Endothelial cell of umbilical vein (primary cell): ENCODE results near the gene CELSR2. TPM values are rescaled to one million over a fixed set of nuclear protein-coding genes. Genes with fewer than 3 reads are reported as not detected.

Source experiments
- BruUV-seq: library from RNA; stranded (reverse); fragments of 400-500 nt; replicated peaks from 2 replicates; lab custom pipeline; 2021; lab: Mats Ljungman, UMichigan
- CTCF ChIA-PET: fragments of 300-600, 350-600 bp; sonication (Branson Sonifier 250); formaldehyde crosslinking; loops from one replicate; lab custom pipeline; 2021; ENCODE audit warnings: antibody characterized with exemption, inconsistent platforms; lab: Charles Lee
- POLR2A ChIA-PET: fragments of 300-600, 350-600 bp; sonication (Branson Sonifier 250); formaldehyde crosslinking; loops from one replicate; lab custom pipeline; 2021; ENCODE audit warnings: antibody characterized with exemption, inconsistent platforms; lab: Charles Lee
- DNase-seq: peaks from one replicate; pipeline ENCODE4 v3.0.0-alpha.2; 2011; ENCODE audit warnings: low read depth, low spot score
- FAIRE-seq: peaks from 2 replicates; lab custom pipeline; 2011; peaks lifted over from hg19 to GRCh38; lab: Jason Lieb, UNC
- H2AFZ ChIP-seq: 2 replicates; pipeline ENCODE4 v1.6.0; 2012; ENCODE audit warnings: low read depth, low read length, control low read depth, inconsistent platforms
- H3K27ac ChIP-seq: 2 replicates; pipeline ENCODE4 v1.5.1; 2011; ENCODE audit warnings: low read depth, mild to moderate bottlenecking, control low read depth, low read length, moderate library complexity; ENCODE audit not compliant: insufficient read depth
- H3K27me3 ChIP-seq, 2 experiments: 2 replicates each; pipeline versions ENCODE4 v1.6.0 to v1.6.1; 2011; ENCODE audit warnings: low read length in 2 of 2, mixed read lengths in 1 of 2; ENCODE audit not compliant: control insufficient read depth in 2 of 2, insufficient read depth in 2 of 2
- H3K36me3 ChIP-seq, 2 experiments: 2 replicates in 1 of 2; 3 replicates in 1 of 2; pipeline ENCODE4 v1.5.1; 2011; ENCODE audit warnings: low read length in 2 of 2, mild to moderate bottlenecking in 1 of 2, moderate library complexity in 1 of 2; ENCODE audit not compliant: control insufficient read depth in 2 of 2, insufficient read depth in 2 of 2; ENCODE audit errors: extremely low read depth in 1 of 2
- H3K4me1 ChIP-seq: 3 replicates; pipeline ENCODE4 v1.5.1; 2011; ENCODE audit warnings: mild to moderate bottlenecking, low read length; ENCODE audit not compliant: control insufficient read depth, insufficient read depth; ENCODE audit errors: extremely low read depth
- H3K4me2 ChIP-seq: 2 replicates; pipeline ENCODE4 v1.6.1; 2011; ENCODE audit warnings: low read length, control low read depth, mixed read lengths; ENCODE audit not compliant: insufficient read depth
- H3K4me3 ChIP-seq, 3 experiments: fragments of 200-600 bp in 1 of 3; sonication (generic), shearing (Covaris generic) in 1 of 3; replicated peaks in 1 of 3; 2 replicates each; pipeline ENCODE4 v1.5.1; 2011 to 2016; ENCODE audit warnings: control low read depth in 3 of 3, low read length in 3 of 3, mild to moderate bottlenecking in 2 of 3, inconsistent platforms in 1 of 3, low read depth in 1 of 3, moderate library complexity in 1 of 3; ENCODE audit not compliant: insufficient read depth in 1 of 3
- H3K79me2 ChIP-seq: 2 replicates; pipeline ENCODE4 v1.6.0; 2012; ENCODE audit warnings: low read length, inconsistent platforms; ENCODE audit not compliant: control insufficient read depth, insufficient read depth
- H3K9ac ChIP-seq: replicated peaks from 2 replicates; pipeline ENCODE3; 2011; ENCODE audit warnings: low read length, control low read depth; ENCODE audit not compliant: insufficient read depth; ENCODE audit errors: extremely low read depth
- H3K9me1 ChIP-seq: replicated peaks from 3 replicates; pipeline ENCODE4 v1.6.0; 2011; ENCODE audit warnings: mild to moderate bottlenecking, low read length; ENCODE audit not compliant: control insufficient read depth, insufficient read depth; ENCODE audit errors: extremely low read depth
- H3K9me3 ChIP-seq: replicated peaks from 2 replicates; pipeline ENCODE4 v1.5.1; 2012; ENCODE audit warnings: low read length, inconsistent platforms; ENCODE audit not compliant: control insufficient read depth, insufficient read depth
- H4K20me1 ChIP-seq: replicated peaks from 2 replicates; pipeline ENCODE3; 2011; ENCODE audit warnings: mild to moderate bottlenecking, low read length; ENCODE audit not compliant: control insufficient read depth, insufficient read depth; ENCODE audit errors: extremely low read depth
- CTCF ChIP-seq, 2 donors: IDR thresholded peaks; 1 replicate in 1 of 2; 2 replicates in 1 of 2; pipeline ENCODE4 v1.5.1; 2011; ENCODE audit warnings: low read length in 2 of 2, mild to moderate bottlenecking in 2 of 2, moderate library complexity in 2 of 2, control low read depth in 1 of 2, inconsistent platforms in 1 of 2, low read depth in 1 of 2; ENCODE audit not compliant: insufficient read depth in 1 of 2; ENCODE audit errors: extremely low read depth in 1 of 2
- EZH2 ChIP-seq: IDR thresholded peaks from 2 replicates; pipeline ENCODE4 v1.6.1; 2012; ENCODE audit warnings: borderline replicate concordance, low read depth, mild to moderate bottlenecking, moderate library complexity, low read length, inconsistent platforms; ENCODE audit not compliant: severe bottlenecking
- JUN ChIP-seq: IDR thresholded peaks from 2 replicates; pipeline ENCODE4 v1.6.1; 2011; ENCODE audit warnings: borderline replicate concordance, low read depth; ENCODE audit not compliant: insufficient read length, insufficient read depth
- POLR2A ChIP-seq: IDR thresholded peaks from 2 replicates; pipeline ENCODE4 v1.6.1; 2012; ENCODE audit warnings: low read depth, mild to moderate bottlenecking, control low read depth, low read length
- dilution Hi-C: fragments of 300-500 bp; cut with MboI; formaldehyde crosslinking; loops from one replicate; pipeline ENCODE4 v1.15.0; 2019; ENCODE audit warnings: low sequenced_read_pairs; ENCODE audit not compliant: extremely low pct_ligation_motif_present
- intact Hi-C: fragments of 100-400 bp; cut with micrococcal nuclease; formaldehyde crosslinking; loops from one replicate; pipeline ENCODE4 v1.10.0; 2022
- polyA plus RNA-seq, 4 experiments: library from polyadenylated mRNA; depleted of rRNA in 3 of 4; stranded (reverse) in 3 of 4; unstranded in 1 of 4; fragments of >200 nt; gene quantifications; 2 replicates each; pipeline versions ENCODE4 v1.2.1 to v1.2.3, GENCODE V29; 2011 to 2012; ENCODE audit warnings: missing spikeins in 1 of 4
- total RNA-seq: library from RNA; stranded (reverse); gene quantifications from 2 replicates; pipeline ENCODE4 v1.2.3, GENCODE V29; 2021
- TF ChIP-seq, protein P1 (sequence below): IDR thresholded peaks from 2 replicates; pipeline ENCODE4 v1.6.1; 2011; ENCODE audit not compliant: insufficient read depth, insufficient read length

CELSR2 gene
- total and polyA plus RNA-seq, 2 donors (not counting 3 experiments of a cell fraction or from before 2014, with no cell fraction given), result 0.90 to 1.4 TPM

DNA sequence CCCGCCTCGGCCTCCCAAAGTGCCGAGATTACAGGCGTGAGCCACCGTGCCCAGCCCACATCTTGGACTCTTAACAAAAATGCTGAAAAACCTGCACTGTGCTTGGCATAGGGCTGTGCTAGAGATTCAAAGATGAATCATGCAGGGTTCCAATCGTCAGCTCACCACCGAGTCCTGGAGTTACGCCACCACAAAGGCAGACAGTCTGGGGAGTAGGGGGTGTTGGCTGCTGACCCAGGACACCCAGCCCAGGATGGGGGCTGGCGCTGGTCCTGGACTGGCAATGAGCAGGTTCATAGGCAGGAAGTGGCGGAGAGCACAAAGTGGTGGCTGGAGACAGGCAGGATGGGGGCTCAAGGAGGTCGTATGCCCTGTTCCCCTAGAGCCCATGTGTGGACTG, 17.6 kb downstream of the CELSR2 start:
- no peak overlapping the region for H3K9ac ChIP-seq
- POLR2A ChIA-PET, result interaction anchor here (0.5 kb wide), 1 partner anchor 268 kb away, joined by 3 read pairs; no protein-coding TSS in a partner anchor
- FAIRE-seq (no peak), DNase-seq (no peak)
- no peak for TF ChIP-seq POLR2A
- TF ChIP-seq JUN, result no peak
- TF ChIP-seq EZH2, result no peak
- TF ChIP-seq, protein P1, sequence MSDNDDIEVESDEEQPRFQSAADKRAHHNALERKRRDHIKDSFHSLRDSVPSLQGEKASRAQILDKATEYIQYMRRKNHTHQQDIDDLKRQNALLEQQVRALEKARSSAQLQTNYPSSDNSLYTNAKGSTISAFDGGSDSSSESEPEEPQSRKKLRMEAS, result no peak
- no peak for TF ChIP-seq CTCF (IDR thresholded peaks at IDR 0.05; ENCODE audit: extremely low read depth in 1 of 2, insufficient read depth in 1 of 2, low read depth in 1 of 2, low read length in 2 of 2)
- H3K27ac ChIP-seq, result no peak overlapping the region
- no peaks in the 10 kb centered on the region for H4K20me1 ChIP-seq
- H3K27me3 ChIP-seq, result no peaks in the 10 kb centered on the region
- H2AFZ ChIP-seq, result no peak overlapping the region
- intact Hi-C loops (no loop called here), dilution Hi-C loops (no loop called here)
- CTCF ChIA-PET, result interaction anchor here (2.0 to 5.5 kb wide), 3 partner anchors 10 to 265 kb away, joined by 9 to 124 read pairs (median 34); partner anchors contain the start of gene SORT1
- BruUV-seq, result no TSS peak
- H3K9me1 ChIP-seq, result no peaks in the 10 kb centered on the region
- no peaks in the 10 kb centered on the region for H3K36me3 ChIP-seq
- no peaks in the 10 kb centered on the region for H3K79me2 ChIP-seq
- no peaks in the 10 kb centered on the region for H3K9me3 ChIP-seq
- no peak overlapping the region for H3K4me3 ChIP-seq
- no peaks in the 10 kb centered on the region for H3K4me1 ChIP-seq
- H3K4me2 ChIP-seq, result no peak overlapping the region
